Chondrocyte (in vitro differentiated cells): Measurements from ENCODE around the gene TSC22D3. TPM values are rescaled to one million over a fixed set of nuclear protein-coding genes. Genes with fewer than 3 reads are reported as not detected.

Experiments
- DNase-seq: peaks from one replicate; pipeline ENCODE4 v3.0.0; 2021; ENCODE audit warnings: mixed read lengths, low spot score
- H3K27ac Mint-ChIP-seq: one replicate; pipeline ENCODE4 v1.8.0; 2021; ENCODE audit warnings: mild to moderate bottlenecking, moderate library complexity, mixed read lengths; ENCODE audit not compliant: unreplicated experiment
- H3K27me3 Mint-ChIP-seq: 2 replicates; pipeline ENCODE4 v1.8.0; 2021; ENCODE audit warnings: low read depth, mixed read lengths
- H3K36me3 Mint-ChIP-seq: 2 replicates; pipeline ENCODE4 v1.8.0; 2021; ENCODE audit warnings: low read depth, mixed read lengths
- H3K4me1 Mint-ChIP-seq: 2 replicates; pipeline ENCODE4 v1.8.0; 2021; ENCODE audit warnings: low read depth, mild to moderate bottlenecking, mixed read lengths
- H3K4me3 Mint-ChIP-seq: one replicate; pipeline ENCODE4 v1.8.0; 2021; ENCODE audit warnings: mild to moderate bottlenecking, moderate library complexity, mixed read lengths; ENCODE audit not compliant: unreplicated experiment
- H3K9me3 Mint-ChIP-seq: 2 replicates; pipeline ENCODE4 v1.8.0; 2021; ENCODE audit warnings: low read depth, mixed read lengths
- total RNA-seq: library from RNA; stranded (reverse); gene quantifications from 3 replicates; pipeline ENCODE4 v1.2.1, GENCODE V29; 2021
- TF ChIP-seq, protein P1 (sequence below): fragments of 200-600 bp; sonication (generic); IDR thresholded peaks from 2 replicates; pipeline ENCODE4 v1.5.0; 2021; ENCODE audit warnings: antibody characterized with exemption, mild to moderate bottlenecking, moderate library complexity

The TSC22D3 gene
- total RNA-seq, 1 donor from 2014 or later, result 191 TPM

DNA sequence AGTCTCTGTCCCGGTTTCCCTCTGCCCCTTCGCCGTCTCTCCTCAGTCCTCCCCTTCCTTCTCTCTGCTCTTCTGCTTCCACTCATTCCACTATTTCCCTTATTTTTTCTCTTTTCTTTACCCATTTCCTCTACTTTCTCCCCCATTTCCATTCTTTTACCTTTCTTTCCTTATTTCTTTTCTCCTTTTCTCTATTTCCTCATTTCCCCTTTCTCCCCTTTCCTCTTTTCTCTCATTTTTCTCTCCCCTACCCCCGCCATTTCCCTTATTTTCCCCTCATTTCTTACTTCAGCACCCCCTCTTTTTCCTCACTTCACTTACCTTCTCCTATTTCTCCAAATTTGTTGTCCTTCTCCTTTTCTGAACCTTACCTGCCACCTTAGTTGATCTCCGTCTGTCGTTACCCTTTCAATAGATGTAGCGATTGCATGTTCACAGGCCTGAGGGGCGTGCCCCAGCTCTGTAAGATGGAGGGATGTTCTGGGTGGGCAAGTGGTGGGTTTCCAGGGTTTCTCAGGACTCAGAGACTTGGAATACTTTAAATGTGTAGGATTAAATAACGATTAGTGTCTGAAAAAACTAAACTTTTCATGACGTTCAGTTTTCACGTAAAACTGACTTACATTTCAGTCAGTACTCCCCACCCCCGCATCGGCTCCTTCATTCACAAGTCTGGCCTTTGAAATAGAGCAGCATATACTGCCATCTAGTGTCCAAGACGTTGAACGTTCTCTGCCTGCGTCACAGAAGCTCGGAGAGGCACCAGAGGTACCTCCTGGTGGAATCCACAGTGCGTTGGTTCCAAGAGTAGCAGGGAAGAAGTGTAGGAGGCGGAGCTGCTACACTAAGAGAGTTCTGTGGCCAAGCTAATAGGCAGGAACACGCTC, 1.3 kb upstream of the TSC22D3 start:
- Mint-ChIP-seq H3K4me1 (peaks cover 25% of the 10 kb centered on the region), H3K27me3 (no peaks in the 10 kb centered on the region), H3K36me3 (peaks cover 4% of the 10 kb centered on the region), H3K4me3 (peak overlapping the region; percentile 79), H3K27ac (peak overlapping the region; percentile 93), H3K9me3 (no peaks in the 10 kb centered on the region)
- DNase-seq, result no peak
- TF ChIP-seq, protein P1, sequence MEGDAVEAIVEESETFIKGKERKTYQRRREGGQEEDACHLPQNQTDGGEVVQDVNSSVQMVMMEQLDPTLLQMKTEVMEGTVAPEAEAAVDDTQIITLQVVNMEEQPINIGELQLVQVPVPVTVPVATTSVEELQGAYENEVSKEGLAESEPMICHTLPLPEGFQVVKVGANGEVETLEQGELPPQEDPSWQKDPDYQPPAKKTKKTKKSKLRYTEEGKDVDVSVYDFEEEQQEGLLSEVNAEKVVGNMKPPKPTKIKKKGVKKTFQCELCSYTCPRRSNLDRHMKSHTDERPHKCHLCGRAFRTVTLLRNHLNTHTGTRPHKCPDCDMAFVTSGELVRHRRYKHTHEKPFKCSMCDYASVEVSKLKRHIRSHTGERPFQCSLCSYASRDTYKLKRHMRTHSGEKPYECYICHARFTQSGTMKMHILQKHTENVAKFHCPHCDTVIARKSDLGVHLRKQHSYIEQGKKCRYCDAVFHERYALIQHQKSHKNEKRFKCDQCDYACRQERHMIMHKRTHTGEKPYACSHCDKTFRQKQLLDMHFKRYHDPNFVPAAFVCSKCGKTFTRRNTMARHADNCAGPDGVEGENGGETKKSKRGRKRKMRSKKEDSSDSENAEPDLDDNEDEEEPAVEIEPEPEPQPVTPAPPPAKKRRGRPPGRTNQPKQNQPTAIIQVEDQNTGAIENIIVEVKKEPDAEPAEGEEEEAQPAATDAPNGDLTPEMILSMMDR, result peak; percentile 87

GRCh38 chrX:107775000-107775733, 420 bp downstream of the TSC22D3 start:
- Mint-ChIP-seq H3K9me3 (no peaks in the 10 kb centered on the region), H3K36me3 (peaks cover 4% of the 10 kb centered on the region), H3K27ac (no peak overlapping the region)

DNA sequence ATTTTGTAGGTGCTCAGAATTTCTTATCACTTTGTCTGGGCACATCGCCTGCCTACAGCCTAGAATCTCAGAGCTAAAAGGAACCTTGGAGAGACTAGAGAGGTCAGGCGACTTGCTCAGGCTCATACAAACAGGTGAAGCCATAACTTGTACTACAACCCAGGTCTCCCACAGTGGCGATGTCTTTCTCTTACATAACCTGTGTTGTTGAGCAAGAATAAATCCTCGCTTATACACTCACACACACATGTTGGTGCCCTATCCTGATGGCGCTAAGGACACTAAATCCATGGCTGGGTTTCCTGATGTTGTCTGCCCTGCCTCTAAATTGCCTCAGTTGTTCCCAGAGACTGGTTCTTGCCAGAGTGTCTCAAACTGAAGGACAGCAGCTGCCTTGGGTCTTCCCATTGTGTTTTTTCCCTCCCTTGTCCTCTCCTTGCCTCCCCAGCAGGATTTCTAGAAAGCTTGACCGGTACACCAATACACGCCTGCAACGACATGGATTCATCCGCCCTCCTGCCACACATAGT, 1.6 kb downstream of the TSC22D3 start:
- Mint-ChIP-seq H3K9me3 (no peaks in the 10 kb centered on the region), H3K27me3 (no peaks in the 10 kb centered on the region), H3K36me3 (peaks cover 4% of the 10 kb centered on the region), H3K27ac (peak overlapping the region; percentile 61), H3K4me1 (peaks cover 25% of the 10 kb centered on the region), H3K4me3 (peak overlapping the region; percentile 79)
- TF ChIP-seq, protein P1, result no peak
- no peak for DNase-seq

More at GRCh38 chrX:107775000-107775733, 420 bp downstream of the TSC22D3 start:
- H3K27me3 Mint-ChIP-seq, result no peaks in the 10 kb centered on the region
- no peak for DNase-seq
- TF ChIP-seq, protein P1, result peak; percentile 60
- H3K4me3 Mint-ChIP-seq, result peak overlapping the region; percentile 79
- H3K4me1 Mint-ChIP-seq, result peaks cover 25% of the 10 kb centered on the region

GRCh38 chrX:107773206-107773605, 2.4 kb downstream of the TSC22D3 start:
- H3K4me3 Mint-ChIP-seq, result no peak overlapping the region
- H3K9me3 Mint-ChIP-seq, result no peaks in the 10 kb centered on the region
- peaks cover 4% of the 10 kb centered on the region for H3K36me3 Mint-ChIP-seq
- no peak overlapping the region for H3K27ac Mint-ChIP-seq
- peaks cover 25% of the 10 kb centered on the region for H3K4me1 Mint-ChIP-seq
- TF ChIP-seq, protein P1, result no peak
- no peaks in the 10 kb centered on the region for H3K27me3 Mint-ChIP-seq
- no peak for DNase-seq
